ENCODE results near the gene CETP. TPM values are rescaled to one million over a fixed set of nuclear protein-coding genes. Genes with fewer than 3 reads are reported as not detected.

Gene CETP
- total RNA-seq, 1 donor from 2014 or later: not detected

DNA sequence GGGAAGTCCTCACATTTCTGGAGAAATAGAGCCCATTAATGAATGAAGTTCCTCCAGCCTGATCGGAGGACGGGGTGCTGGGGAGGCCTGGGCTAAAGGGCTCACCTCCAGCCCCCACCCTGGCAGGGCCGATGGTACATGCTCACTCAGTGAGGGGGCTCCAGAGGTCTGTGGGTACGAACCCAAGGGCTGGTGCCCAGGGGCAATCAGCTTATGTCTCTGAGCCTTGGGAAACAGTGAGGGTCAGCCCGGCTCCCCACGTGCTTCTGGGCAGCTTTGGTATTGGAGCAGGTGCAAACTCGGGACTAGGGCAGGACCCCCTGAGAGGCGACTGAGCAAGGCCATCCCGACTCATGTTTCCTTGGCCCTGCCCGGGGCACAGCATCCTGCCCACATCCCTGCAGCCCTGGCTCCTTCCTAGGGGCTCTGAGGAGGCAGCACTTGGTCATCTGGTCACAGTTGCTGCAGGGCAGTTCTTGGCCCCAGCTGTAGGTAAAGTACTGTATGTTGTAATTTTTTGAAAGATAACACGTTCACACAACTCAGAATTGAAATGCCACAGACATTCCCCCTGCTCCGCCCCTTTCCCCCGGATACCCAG is 969 bp upstream of the CETP start:
- Mint-ChIP-seq H3K9me3 (ENCODE audit: unreplicated experiment) (no peaks in the 10 kb centered on the region), H3K4me1 (ENCODE audit: low read depth, unreplicated experiment) (no peaks in the 10 kb centered on the region), H3K27ac (ENCODE audit: unreplicated experiment) (no peak overlapping the region), H3K4me3 (ENCODE audit: unreplicated experiment) (no peak overlapping the region), H3K36me3 (ENCODE audit: unreplicated experiment) (no peaks in the 10 kb centered on the region), H3K27me3 (ENCODE audit: unreplicated experiment) (no peaks in the 10 kb centered on the region)
- TF ChIP-seq, protein P1, sequence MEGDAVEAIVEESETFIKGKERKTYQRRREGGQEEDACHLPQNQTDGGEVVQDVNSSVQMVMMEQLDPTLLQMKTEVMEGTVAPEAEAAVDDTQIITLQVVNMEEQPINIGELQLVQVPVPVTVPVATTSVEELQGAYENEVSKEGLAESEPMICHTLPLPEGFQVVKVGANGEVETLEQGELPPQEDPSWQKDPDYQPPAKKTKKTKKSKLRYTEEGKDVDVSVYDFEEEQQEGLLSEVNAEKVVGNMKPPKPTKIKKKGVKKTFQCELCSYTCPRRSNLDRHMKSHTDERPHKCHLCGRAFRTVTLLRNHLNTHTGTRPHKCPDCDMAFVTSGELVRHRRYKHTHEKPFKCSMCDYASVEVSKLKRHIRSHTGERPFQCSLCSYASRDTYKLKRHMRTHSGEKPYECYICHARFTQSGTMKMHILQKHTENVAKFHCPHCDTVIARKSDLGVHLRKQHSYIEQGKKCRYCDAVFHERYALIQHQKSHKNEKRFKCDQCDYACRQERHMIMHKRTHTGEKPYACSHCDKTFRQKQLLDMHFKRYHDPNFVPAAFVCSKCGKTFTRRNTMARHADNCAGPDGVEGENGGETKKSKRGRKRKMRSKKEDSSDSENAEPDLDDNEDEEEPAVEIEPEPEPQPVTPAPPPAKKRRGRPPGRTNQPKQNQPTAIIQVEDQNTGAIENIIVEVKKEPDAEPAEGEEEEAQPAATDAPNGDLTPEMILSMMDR (IDR thresholded peaks at IDR 0.05; ENCODE audit: partially characterized antibody, unreplicated experiment): no peak
- no peak for DNase-seq

DNA sequence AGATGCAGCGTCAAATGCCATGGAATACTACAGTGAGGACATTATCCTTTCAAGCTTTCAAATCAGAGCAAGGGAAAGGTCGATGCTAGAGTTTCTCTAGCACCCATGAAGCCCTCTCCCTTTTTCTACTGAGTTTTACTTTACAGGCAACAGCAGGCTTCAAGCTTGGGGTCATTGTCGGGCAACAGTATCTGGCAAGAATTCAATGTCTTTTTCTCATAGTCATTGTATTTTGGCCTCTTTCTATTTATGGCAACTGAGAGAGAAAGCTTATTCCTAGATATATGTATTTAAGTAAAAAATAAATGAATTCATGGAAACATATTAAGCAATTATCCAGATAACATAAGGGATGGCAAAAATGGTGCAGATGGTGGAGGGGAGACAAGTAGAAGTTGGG is 364 bp upstream of the CETP start:
- DNase-seq: no peak
- no peaks in the 10 kb centered on the region for H3K36me3 Mint-ChIP-seq (ENCODE audit: unreplicated experiment)
- TF ChIP-seq, protein P1 (IDR thresholded peaks at IDR 0.05; ENCODE audit: partially characterized antibody, unreplicated experiment): no peak
- no peaks in the 10 kb centered on the region for H3K9me3 Mint-ChIP-seq (ENCODE audit: unreplicated experiment)
- H3K27me3 Mint-ChIP-seq (ENCODE audit: unreplicated experiment): no peaks in the 10 kb centered on the region
- H3K4me1 Mint-ChIP-seq (ENCODE audit: low read depth, unreplicated experiment): no peaks in the 10 kb centered on the region
- no peak overlapping the region for H3K4me3 Mint-ChIP-seq (ENCODE audit: unreplicated experiment)
- H3K27ac Mint-ChIP-seq (ENCODE audit: unreplicated experiment): no peak overlapping the region

DNA sequence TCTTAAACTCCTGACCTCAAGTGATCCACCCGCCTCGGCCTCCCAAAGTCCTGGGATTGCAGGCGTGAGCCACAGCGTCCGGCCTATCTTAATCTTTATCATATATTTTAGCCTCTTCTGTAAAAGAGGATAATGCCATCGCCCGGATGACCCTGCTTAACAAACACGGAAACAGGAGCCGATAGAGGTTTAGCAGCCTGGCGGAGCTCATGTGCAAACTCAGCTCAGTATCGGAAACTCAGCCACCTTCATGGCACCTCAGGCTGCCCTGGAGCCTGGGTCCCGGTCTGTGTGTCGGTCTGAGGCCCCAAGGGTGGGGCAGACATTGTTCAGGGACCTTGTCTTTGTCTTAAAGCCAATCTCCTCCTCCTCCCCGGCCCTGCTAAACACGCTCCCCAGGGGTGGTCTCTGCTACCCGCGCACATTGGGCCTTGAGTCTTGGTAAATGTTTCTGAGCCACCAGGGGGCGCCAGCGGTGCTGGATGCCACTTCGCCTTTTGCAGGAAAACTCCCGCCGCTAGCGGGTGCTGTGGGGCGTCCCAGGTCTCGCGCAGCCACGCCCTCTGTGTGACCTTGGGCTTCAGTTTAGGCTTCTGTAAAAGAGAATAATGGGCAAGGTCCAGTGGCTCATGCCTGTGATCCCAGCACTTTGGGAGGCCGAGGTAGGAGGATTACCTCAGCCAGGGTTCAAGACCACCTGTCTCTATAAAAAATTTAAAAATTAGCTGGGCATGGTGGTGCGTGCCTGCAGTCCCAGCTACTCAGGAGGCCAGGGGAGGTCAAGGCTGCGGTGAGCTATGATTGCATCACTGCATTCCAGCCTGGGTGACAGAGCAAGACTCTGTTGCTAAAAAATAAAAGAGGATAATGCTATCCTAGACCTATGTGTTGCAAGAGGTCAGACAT is 2.7 kb downstream of the CETP start:
- Mint-ChIP-seq H3K9me3 (ENCODE audit: unreplicated experiment) (no peaks in the 10 kb centered on the region), H3K27ac (ENCODE audit: unreplicated experiment) (peak overlapping the region; percentile 33), H3K4me1 (ENCODE audit: low read depth, unreplicated experiment) (no peaks in the 10 kb centered on the region), H3K36me3 (ENCODE audit: unreplicated experiment) (no peaks in the 10 kb centered on the region), H3K27me3 (ENCODE audit: unreplicated experiment) (no peaks in the 10 kb centered on the region), H3K4me3 (ENCODE audit: unreplicated experiment) (no peak overlapping the region)
- peak; percentile 96 for DNase-seq
- TF ChIP-seq, protein P1 (IDR thresholded peaks at IDR 0.05; ENCODE audit: partially characterized antibody, unreplicated experiment): peak; percentile 98

DNA sequence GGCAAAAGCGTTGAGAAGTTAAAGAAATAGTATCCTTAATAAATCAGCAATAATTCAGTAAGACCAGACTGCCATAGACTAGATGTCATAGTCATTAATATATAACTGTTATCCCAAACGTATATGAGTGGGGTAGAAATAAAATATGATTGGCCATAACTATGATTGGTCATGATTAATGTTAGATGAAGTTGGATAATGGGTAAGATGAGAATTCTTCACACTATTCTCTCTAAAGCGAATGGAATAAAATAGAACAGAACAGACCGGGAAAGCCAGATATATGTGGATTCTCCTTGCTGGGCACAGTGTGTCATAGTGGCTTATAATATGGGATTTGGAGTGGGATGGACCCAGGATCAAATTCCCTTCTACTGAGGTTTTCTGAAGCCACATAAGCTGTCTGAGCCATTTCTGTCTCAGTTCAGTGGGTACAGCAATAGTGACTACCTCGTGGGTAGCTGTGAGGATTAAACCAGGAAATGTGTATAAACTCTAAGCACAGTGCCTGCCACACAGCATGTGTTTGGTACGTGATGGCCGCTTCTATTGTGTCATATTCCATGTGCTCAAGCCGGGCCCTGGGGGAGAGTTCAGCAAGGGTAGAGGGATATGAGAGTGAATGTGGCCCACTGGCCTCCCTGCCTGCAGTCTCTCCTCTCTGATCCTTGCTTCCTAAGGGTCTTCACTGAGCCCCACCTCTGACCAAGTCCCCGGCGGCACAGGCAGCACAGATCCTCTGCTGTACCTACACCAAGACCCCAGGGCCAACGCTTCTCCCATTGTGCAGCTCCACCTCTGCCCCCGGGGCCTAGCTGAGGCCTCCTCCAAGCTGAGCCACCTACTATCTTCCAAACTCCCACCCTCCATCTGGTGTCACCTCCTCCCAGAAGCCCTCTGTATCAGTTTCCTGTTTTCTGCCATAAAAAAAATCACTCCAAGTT is 3.7 kb downstream of the CETP start:
- H3K27me3 Mint-ChIP-seq (ENCODE audit: unreplicated experiment): no peaks in the 10 kb centered on the region
- TF ChIP-seq, protein P1 (IDR thresholded peaks at IDR 0.05; ENCODE audit: partially characterized antibody, unreplicated experiment): no peak
- no peak overlapping the region for H3K27ac Mint-ChIP-seq (ENCODE audit: unreplicated experiment)
- no peaks in the 10 kb centered on the region for H3K4me1 Mint-ChIP-seq (ENCODE audit: low read depth, unreplicated experiment)
- no peak for DNase-seq
- H3K4me3 Mint-ChIP-seq (ENCODE audit: unreplicated experiment): no peak overlapping the region
- no peaks in the 10 kb centered on the region for H3K36me3 Mint-ChIP-seq (ENCODE audit: unreplicated experiment)
- no peaks in the 10 kb centered on the region for H3K9me3 Mint-ChIP-seq (ENCODE audit: unreplicated experiment)
